IPS-NIHi7 (cell line): ENCODE results near the gene NUP214.
"Not testable (repeated sequence)": the region's sequence is repeated elsewhere in the genome, so short reads cannot be mapped to it uniquely, and the experiment has no call there.

ENCODE experiments used
- DNase-seq: peaks from one replicate; pipeline ENCODE4 v3.0.0; 2012; ENCODE audit warnings: mixed read lengths; ENCODE audit errors: extremely low spot score

NUP214 gene

DNA sequence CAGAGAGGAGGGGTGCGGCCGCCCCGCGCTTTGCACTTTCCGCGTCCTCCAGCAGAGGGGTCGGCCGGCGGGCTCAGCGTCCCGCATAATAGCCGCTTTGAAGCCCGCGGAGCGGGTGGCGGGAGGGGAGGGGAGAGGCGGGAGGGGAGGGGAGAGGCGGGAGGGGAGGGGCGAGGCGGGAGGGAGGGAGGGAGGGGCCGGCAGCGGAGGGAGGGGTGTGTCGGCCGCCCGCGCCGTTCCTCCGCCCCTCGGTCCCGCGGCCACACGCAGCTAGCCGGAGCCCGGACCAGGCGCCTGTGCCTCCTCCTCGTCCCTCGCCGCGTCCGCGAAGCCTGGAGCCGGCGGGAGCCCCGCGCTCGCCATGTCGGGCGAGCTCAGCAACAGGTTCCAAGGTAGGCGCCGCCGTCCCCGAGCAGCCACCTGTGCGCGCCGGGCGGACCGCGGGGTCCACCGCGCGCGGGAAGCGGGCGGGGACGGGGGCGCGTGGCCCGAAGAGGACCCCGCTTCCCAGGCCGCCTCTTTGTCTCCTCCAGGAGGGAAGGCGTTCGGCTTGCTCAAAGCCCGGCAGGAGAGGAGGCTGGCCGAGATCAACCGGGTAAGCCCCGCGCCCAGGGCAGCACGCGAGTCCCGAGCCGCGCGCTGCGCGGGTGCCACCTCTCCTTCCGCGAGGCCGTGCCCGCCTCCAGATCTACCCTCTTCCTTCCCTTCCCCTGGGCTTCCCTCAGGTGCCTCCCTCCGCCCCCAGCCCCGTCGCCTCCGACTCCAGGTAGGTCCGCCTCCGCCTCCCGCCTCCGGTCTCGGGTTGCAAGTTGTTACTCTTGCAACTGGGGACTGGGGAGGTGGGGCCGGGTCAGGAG lies 28.9 kb upstream of the NUP214 start, which contains the start of gene AIF1L:
TSS of gene AIF1L (plus strand) at position 263 of the 857 bp plus-strand sequence. CDS start at position 362, 99 bp downstream.
- DNase-seq = peak; percentile 95

DNA sequence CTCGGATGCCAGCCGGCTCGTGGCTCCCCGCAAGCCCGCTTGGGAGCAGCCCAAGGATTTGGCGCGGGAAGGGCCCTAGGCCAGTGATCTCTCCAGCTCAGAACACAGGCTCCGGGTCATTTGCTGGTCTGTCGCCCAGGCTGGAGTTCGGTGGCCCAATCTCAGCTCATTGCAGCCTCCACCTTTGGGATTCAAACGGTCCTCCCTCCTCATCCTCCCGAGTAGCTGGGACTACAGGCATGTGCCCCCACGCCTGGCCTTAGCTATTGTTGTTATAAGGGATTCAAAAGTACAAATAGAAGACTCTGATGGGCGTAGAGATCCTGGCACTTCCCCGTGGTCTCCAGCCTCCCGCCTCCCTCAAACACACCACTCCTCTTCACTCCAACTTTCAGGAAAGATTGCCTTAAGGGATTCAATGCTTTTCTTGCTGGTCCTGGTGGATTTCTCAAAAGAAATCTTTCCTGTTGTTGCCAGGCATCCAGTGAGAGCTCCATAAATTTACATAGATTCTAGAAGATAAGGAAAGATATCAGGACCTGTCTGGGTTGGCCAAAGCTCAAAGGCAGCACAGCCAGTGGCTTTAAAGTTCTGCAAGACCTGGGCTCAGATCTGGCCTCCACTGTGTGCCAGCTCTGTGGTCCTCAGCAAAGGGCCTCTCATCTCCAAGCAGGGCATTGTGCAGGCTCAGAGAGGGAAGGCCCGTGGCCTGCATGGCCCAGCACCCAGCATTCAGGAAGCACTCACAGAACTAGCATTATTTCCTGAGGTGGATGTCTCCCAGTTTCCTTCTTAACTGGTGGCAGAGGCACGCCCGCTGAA lies 28.0 kb upstream of the NUP214 start:
- no peak for DNase-seq

GRCh38 chr9:131097948-131098278 lies 27.5 kb upstream of the NUP214 start:
- no peak for DNase-seq

DNA sequence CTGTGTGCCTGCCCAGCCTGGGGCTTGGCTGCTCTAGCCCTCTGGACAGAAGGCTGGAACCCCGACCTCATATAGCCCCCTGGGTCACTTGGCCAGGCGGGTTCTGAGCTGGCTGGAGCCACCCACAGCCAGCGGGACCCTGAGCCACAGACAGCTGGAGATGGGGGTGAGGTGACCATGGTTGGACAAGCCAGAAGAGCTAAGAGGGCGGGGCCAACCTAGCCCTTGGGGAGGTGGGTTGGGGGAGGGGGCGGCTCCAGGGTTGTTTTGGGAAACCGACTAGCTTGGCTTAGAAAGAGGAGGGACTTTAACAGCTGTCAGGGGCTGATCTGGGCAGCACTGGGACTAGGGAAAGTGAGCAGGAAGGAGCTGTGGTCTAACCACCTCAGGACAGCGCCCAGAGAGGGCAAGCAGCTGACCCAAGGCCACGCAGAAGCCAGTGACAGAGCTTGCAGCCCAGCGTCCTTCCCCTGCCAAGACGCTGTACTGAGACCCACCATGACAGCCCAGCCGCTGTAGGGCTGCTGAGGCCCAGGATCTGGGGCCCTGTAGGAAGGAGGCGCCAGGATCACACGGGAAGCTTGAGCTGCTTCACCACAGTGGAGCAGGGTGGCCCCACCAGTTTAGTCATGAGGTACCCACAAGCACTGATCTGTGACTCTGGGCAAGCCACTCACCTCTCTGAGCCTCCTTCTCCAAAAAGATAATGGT lies 26.8 kb upstream of the NUP214 start:
- DNase-seq = no peak

DNA sequence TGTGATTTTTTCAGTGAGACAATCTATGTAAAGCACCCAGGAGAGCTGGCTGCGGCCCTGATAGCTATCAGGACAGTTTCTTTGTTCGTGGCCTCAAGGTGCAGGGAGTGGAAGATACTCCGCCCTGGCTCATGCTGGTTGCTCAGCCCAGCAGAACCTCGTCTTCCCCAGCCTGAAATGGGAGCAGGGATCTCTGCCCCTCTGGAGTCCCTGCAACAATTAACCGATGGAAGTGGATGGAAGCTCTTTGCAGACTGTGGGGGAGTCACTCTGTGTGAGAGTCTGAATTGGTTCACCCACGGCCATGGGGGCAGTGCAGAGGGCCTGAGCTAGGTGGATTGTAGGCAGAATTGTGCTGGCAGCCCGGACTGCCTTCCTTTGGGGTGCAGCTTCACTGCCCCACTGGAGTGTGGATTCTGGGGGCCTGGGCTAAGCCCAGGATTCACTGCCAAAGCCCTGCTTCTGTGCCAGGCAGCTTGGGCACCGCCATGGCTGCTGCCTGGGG lies 26.2 kb upstream of the NUP214 start:
- no peak for DNase-seq

DNA sequence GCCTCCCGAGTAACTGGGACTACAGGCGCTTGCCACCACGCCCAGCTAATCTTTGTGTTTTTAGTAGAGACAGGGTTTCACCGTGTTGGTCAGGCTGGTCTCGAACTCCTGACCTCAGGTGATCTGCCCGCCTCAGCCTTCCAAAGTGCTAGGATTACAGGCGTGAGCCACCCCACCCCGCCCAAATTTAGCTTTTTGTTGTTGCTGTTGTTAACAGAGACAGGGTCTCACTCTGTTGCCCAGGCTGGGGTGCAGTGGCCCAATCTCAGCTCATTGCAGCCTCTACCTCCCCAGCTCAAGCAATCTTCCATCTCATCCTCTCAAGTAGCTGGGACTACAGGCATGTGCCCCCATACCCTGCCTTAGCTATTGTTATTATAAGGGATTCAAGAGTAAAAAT lies 25.5 kb upstream of the NUP214 start:
- DNase-seq = not testable (repeated sequence)

DNA sequence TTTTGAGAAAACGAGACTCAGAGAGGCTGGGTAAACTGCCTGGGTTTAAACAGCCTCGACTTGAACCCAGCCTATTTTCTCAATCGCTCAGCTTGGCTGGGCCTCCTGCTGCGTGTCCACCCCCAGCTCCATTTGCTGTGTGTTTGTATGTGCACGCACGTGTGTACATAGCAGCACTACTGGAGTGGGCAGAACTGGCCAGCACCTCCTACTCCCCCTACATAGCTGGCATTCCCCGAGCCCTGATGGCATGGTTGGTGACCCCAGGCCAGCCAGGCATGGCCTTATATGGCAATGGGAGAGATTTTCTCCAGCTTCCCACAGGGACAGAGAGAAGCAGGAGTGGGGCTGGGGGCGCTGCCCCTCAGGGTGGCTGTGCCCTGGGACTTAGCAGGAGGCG lies 24.9 kb upstream of the NUP214 start:
- DNase-seq = no peak

GRCh38 chr9:131101207-131101964 lies 24.0 kb upstream of the NUP214 start:
- no peak for DNase-seq

DNA sequence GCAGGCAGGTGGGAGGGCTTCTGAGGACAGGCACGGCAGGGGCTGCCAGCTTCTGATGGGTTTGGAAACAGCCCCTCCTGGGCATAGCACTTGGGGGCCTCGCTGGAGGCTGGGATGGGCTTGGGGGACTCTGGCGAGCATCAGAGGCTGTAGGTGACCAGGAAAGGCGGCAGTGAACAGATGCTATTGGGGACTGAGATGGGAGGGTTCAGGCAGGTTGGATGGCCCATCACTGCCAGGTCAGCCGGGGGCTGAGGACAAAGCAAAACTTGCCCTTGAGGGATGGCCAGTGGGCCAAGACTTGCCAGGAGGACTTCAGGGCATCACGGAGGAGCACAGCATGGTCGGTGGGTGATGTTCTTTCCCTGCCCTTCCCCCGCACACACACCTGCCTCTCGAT lies 22.4 kb upstream of the NUP214 start:
- DNase-seq = no peak

- no peak for DNase-seq
Measured at GRCh38 chr9:131103535-131103934, 21.9 kb upstream of the NUP214 start.

- no peak for DNase-seq
Measured at GRCh38 chr9:131104016-131104740, 21.2 kb upstream of the NUP214 start.

GRCh38 chr9:131105952-131106351 lies 19.4 kb upstream of the NUP214 start:
- DNase-seq = no peak

DNA sequence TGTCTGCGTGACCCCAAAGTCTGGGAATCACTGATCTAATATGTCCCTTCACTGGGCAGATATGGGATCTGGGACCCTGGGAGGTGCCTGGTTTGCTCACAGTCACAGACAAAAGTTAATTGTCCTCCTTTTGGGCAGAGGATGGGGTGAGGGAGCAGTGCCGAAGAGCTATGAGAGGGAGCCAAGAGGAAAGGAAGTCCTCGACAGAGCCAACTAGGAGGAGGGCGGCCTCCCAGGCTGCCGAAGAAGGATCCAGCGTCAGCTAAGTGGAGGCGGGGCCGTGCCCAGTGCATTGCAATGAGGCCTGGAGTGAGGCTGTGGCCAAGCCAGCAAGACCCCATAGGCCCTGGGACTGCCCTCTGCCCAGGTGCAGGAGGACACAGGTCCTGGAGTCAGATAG lies 17.6 kb upstream of the NUP214 start:
- DNase-seq = no peak

DNA sequence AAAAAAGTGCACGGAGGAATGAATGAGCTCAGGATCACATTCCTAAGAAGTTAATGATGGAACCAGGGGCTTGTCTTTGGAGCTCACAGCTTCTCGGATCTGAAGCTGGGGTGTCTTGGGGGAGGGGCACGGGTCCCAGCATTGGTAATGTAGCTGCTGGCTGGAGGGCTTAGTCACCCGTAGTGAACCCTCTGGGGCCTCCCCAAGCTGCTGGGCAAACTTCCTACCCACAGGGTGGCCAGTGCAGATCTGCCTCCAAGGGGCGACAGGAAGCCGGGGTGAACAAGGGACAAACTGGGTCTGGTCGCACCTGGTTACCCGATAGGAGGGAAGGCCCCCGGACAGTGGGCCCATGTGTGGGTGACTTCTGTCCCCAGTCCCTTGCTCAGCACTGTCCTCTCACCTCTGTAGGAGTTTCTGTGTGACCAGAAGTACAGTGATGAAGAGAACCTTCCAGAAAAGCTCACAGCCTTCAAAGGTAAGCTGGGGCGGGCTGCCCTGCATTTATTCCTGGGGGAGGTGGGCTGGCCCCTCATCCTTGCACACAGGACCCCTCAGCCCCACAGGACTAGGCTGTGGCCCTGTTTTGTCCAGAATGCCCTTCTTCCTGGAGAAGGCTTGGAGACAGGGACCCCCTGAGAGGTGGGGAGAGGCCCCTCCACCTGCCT lies 14.1 kb upstream of the NUP214 start:
- DNase-seq = no peak

- no peak for DNase-seq
Measured at GRCh38 chr9:131111854-131112311, 13.5 kb upstream of the NUP214 start.

- no peak for DNase-seq
Measured at GRCh38 chr9:131112374-131113154, 12.8 kb upstream of the NUP214 start.

DNA sequence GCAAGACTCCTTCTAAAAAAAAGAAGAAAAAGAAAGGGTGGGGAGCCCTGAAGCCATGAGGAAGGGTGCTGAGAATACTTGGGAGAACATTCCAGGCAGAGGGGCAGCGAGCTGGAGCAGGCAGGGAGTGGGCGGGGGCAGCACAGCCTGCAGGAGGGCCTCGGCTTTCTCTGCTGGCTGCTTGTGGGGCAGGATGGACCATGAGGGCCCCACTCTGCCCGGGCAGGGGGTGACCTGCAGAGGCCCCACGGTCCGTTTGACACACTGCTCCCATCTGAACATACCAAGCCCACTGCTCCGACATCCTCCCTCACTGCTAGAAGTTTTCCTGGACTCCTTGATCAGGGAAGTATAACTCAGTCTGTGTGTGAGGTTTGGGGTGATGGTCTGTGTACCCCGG lies 11.7 kb upstream of the NUP214 start:
- DNase-seq = no peak

- no peak for DNase-seq
Measured at GRCh38 chr9:131114084-131114535, 11.3 kb upstream of the NUP214 start.

DNA sequence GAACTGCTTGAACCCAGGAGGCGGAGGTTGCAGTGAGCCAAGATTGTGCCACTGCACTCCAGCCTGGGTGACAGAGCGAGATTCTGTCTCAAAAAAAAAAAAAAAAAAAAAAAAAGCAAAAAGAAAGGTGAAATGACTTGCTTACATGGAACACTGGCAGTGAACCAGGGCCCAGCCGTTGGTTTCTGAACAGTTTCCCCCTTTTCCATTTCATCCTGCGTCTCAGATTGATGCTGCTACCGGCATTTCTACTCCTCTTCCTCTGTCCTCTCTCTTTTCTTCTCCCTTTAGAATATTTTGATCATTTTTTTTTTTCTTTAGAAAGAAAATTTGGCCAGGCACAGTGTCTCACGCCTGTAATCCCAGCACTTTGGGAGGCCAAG lies 10.0 kb upstream of the NUP214 start:
- not testable (repeated sequence) for DNase-seq
